ENCODE results near the gene SGMS1. TPM values are rescaled to one million over a fixed set of nuclear protein-coding genes. Genes with fewer than 3 reads are reported as not detected.

The SGMS1 gene
- total and polyA plus RNA-seq, 2 experiments from 2014 or later = 15.0 to 34.7 TPM

GRCh38 chr10:50561816-50562215, 61.9 kb downstream of the SGMS1 start:
- Histone ChIP-seq H3K9me2 (ENCODE audit: insufficient read depth) (no peaks in the 10 kb centered on the region), H3K27ac (ENCODE audit: low read depth) (no peak overlapping the region), H3K36me3 (ENCODE audit: insufficient read depth) (no peaks in the 10 kb centered on the region), H2AFZ (no peak overlapping the region), H4K20me1 (replicated peaks; ENCODE audit: insufficient read depth) (peaks cover 4% of the 10 kb centered on the region; the same call in 1 of the 2 replicates), H3K4me2 (no peak overlapping the region), H3K27me3 (ENCODE audit: insufficient read depth) (no peaks in the 10 kb centered on the region), H3K4me3 (no peak overlapping the region), H3F3A (replicated peaks; ENCODE audit: low read depth) (peaks cover 5% of the 10 kb centered on the region; the same call in 1 of the 2 replicates), H3K79me2 (replicated peaks; ENCODE audit: insufficient read depth) (peaks cover 50% of the 10 kb centered on the region), H3K4me1 (ENCODE audit: insufficient read depth) (peaks cover 55% of the 10 kb centered on the region)
- peak; percentile 65 for DNase-seq (ENCODE audit: low spot score)
- no peaks in the 10 kb centered on the region for H3K36me3 Mint-ChIP-seq (ENCODE audit: low read depth)
- H3K9me3 Mint-ChIP-seq = no peaks in the 10 kb centered on the region
- peak overlapping the region; percentile 66; the same call in 1 of the 2 replicates for H3K27ac Mint-ChIP-seq
- H3K4me3 Mint-ChIP-seq = no peak overlapping the region
- peak; percentile 42 for ATAC-seq
- TF ChIP-seq CTCF (conservative IDR thresholded peaks at IDR 0.05; ENCODE audit: low read depth in 2 of 2) = peak; percentile 79 to 81
- no peak for TF ChIP-seq EZH2 (IDR thresholded peaks at IDR 0.05; ENCODE audit: low read depth, unreplicated experiment)
- peaks cover 59% of the 10 kb centered on the region for H3K4me1 Mint-ChIP-seq
- peaks cover 11% of the 10 kb centered on the region for H3K27me3 Mint-ChIP-seq (ENCODE audit: insufficient read depth, low read depth, poor library complexity)

GRCh38 chr10:50561266-50561665, 62.5 kb downstream of the SGMS1 start:
- Histone ChIP-seq H3F3A (replicated peaks; ENCODE audit: low read depth) (peaks cover 5% of the 10 kb centered on the region; the same call in 1 of the 2 replicates), H3K4me1 (ENCODE audit: insufficient read depth) (peaks cover 53% of the 10 kb centered on the region), H3K4me2 (no peak overlapping the region), H3K27me3 (ENCODE audit: insufficient read depth) (no peaks in the 10 kb centered on the region), H3K79me2 (replicated peaks; ENCODE audit: insufficient read depth) (peaks cover 54% of the 10 kb centered on the region), H4K20me1 (replicated peaks; ENCODE audit: insufficient read depth) (peaks cover 4% of the 10 kb centered on the region; the same call in 1 of the 2 replicates), H3K36me3 (ENCODE audit: insufficient read depth) (no peaks in the 10 kb centered on the region), H3K9me2 (ENCODE audit: insufficient read depth) (no peaks in the 10 kb centered on the region), H2AFZ (no peak overlapping the region), H3K27ac (ENCODE audit: low read depth) (0 out of 2 replicates have a peak overlapping the region, but pooled peaks have one; percentile 30), H3K4me3 (no peak overlapping the region)
- DNase-seq (ENCODE audit: low spot score) (no peak), ATAC-seq (no peak)
- Mint-ChIP-seq H3K36me3 (ENCODE audit: low read depth) (no peaks in the 10 kb centered on the region), H3K27ac (no peak overlapping the region), H3K27me3 (ENCODE audit: insufficient read depth, low read depth, poor library complexity) (peaks cover 11% of the 10 kb centered on the region), H3K9me3 (no peaks in the 10 kb centered on the region), H3K4me3 (no peak overlapping the region), H3K4me1 (peaks cover 61% of the 10 kb centered on the region)
- TF ChIP-seq NANOG (IDR thresholded peaks at IDR 0.05; ENCODE audit: borderline replicate concordance) = no peak
- TF ChIP-seq CREB1 (CRISPR knock-in tag; IDR thresholded peaks at IDR 0.05; ENCODE audit: low read depth) = no peak
- TF ChIP-seq EZH2phosphoT487 (IDR thresholded peaks at IDR 0.05; ENCODE audit: unreplicated experiment) = no peak
- no peak for TF ChIP-seq EZH2 (IDR thresholded peaks at IDR 0.05; ENCODE audit: low read depth, unreplicated experiment)
- TF ChIP-seq REST (IDR thresholded peaks at IDR 0.05; ENCODE audit: unreplicated experiment) = no peak
- TF ChIP-seq ZNF331 (CRISPR knock-in tag; IDR thresholded peaks at IDR 0.05; ENCODE audit: low read depth) = no peak
- no peak for TF ChIP-seq CTCF (conservative IDR thresholded peaks at IDR 0.05; ENCODE audit: low read depth in 2 of 2)
- TF ChIP-seq POLR2AphosphoS5 (IDR thresholded peaks at IDR 0.05; ENCODE audit: low read depth) = no peak
